ENCODE measurements around the gene ARVCF.
A peak's percentile ranks its signal among the peaks of the same experiment; 100 is the strongest.
"Not testable (repeated sequence)": the region's sequence is repeated elsewhere in the genome, so short reads cannot be mapped to it uniquely, and the experiment has no call there.

The ARVCF gene

GRCh38 chr22:19936513-19936912, 80.1 kb downstream of the ARVCF start:
- no peak for TF ChIP-seq CTCF (IDR thresholded peaks at IDR 0.05)
- Histone ChIP-seq H3K9me3 (no peaks in the 10 kb centered on the region), H3K27me3 (no peaks in the 10 kb centered on the region), H3K36me3 (peaks cover 0 to 9% (median 0%) of the 10 kb centered on the region in 3 donors), H3K27ac (no peak overlapping the region), H3K4me1 (peaks cover 0 to 19% (median 8%) of the 10 kb centered on the region in 4 donors), H3K4me3 (no peak overlapping the region)
- intact Hi-C loops (cut with DNase I; ENCODE audit: low total_unique reads) = no loop called here
- no peak for DNase-seq

DNA sequence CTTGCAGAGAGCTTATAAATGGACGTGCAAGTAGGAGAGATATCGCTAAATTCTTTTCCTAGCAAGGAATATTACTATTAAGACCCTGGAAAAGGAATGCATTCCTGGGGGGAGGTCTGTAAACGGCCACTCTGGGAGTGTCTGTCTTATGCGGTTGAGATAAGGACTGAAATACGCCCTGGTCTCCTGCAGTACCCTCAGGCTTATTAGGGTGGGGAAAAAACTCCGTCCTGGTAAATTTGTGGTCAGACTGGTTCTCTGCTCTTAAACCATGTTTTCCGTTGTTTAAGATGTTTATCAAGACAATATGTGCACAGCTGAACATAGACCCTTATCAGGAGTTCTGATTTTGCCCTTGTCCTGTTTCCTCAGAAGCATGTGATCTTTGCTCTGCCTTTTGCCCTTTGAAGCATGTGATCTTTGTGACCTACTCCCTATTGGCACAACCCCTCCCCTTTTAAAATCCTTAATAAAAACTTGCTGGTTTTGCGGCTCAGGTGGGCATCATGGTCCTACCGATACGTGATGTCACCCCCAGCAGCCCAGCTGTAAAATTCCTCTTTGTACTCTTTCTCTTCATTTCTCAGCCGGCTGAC, 81.4 kb downstream of the ARVCF start:
- H3K4me1 ChIP-seq; H3K27me3 ChIP-seq; H3K4me3 ChIP-seq; intact Hi-C loops (cut with DNase I; ENCODE audit: low total_unique reads); DNase-seq; H3K9me3 ChIP-seq; H3K27ac ChIP-seq: not testable (repeated sequence)
- peaks cover 0 to 14% (median 0%) of the 10 kb centered on the region in 3 donors for H3K36me3 ChIP-seq

- no peak for DNase-seq
- Histone ChIP-seq H3K27me3 (no peaks in the 10 kb centered on the region), H3K27ac (no peak overlapping the region), H3K4me1 (peaks cover 0 to 7% (median 0%) of the 10 kb centered on the region in 4 donors), H3K36me3 (peaks cover 0 to 21% (median 0%) of the 10 kb centered on the region in 3 donors), H3K4me3 (no peak overlapping the region), H3K9me3 (no peaks in the 10 kb centered on the region)
- no peak for TF ChIP-seq CTCF (IDR thresholded peaks at IDR 0.05)
- intact Hi-C loops (cut with DNase I; ENCODE audit: low total_unique reads) = no loop called here
Measured at GRCh38 chr22:19933341-19934241, 83.0 kb downstream of the ARVCF start.

GRCh38 chr22:19932367-19933206, 84.0 kb downstream of the ARVCF start:
- Histone ChIP-seq H3K27me3 (no peaks in the 10 kb centered on the region), H3K9me3 (no peaks in the 10 kb centered on the region), H3K36me3 (peaks cover 0 to 21% (median 0%) of the 10 kb centered on the region in 3 donors), H3K4me1 (peaks cover 0 to 7% (median 0%) of the 10 kb centered on the region in 4 donors), H3K27ac (no peak overlapping the region), H3K4me3 (no peak overlapping the region)
- peak in 1 of 2 donors; percentile 57 for DNase-seq
- intact Hi-C loops (cut with DNase I; ENCODE audit: low total_unique reads) = no loop called here
- TF ChIP-seq CTCF (IDR thresholded peaks at IDR 0.05) = no peak

DNA sequence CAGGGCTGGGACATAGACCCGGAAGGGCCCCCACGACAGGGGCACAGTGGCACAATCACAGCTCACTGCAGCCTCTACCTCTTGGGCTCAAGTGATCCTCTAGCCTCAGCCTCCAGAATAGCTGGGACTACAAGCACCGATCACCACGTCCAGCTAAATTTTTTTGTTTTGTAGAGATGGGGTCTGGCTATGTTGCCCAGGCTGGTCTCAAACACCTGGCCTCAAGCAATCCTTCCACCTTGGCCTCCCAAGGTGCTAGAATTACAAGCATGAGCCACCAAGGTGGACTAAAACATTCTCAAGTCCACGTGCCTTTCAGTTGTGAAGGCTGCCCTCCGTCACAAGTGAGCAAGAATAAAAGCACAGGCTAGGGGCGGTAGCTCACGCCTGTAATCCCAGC, 85.1 kb downstream of the ARVCF start:
- no peak overlapping the region for H3K4me3 ChIP-seq
- peaks cover 0 to 21% (median 0%) of the 10 kb centered on the region in 3 donors for H3K36me3 ChIP-seq
- intact Hi-C loops (cut with DNase I; ENCODE audit: low total_unique reads) = no loop called here
- TF ChIP-seq CTCF (IDR thresholded peaks at IDR 0.05) = no peak
- H3K9me3 ChIP-seq = no peaks in the 10 kb centered on the region
- no peak overlapping the region for H3K27ac ChIP-seq
- DNase-seq = no peak
- no peaks in the 10 kb centered on the region for H3K27me3 ChIP-seq
- H3K4me1 ChIP-seq = peaks cover 0 to 7% (median 0%) of the 10 kb centered on the region in 4 donors
